ENCODE measurements around the gene AP3S2.
"Not testable (repeated sequence)": the region's sequence is repeated elsewhere in the genome, so short reads cannot be mapped to it uniquely, and the experiment has no call there.

Gene AP3S2

GRCh38 chr15:89839167-89839810 lies 54.5 kb downstream of the AP3S2 start:
- Mint-ChIP-seq H3K27ac (no peak overlapping the region), H3K9me3 (no peaks in the 10 kb centered on the region), H3K4me3 (no peak overlapping the region), H3K36me3 (ENCODE audit: low read depth) (peaks cover 16% of the 10 kb centered on the region), H3K27me3 (ENCODE audit: low read depth) (no peaks in the 10 kb centered on the region), H3K4me1 (ENCODE audit: low read depth) (peaks cover 8% of the 10 kb centered on the region)

- H3K4me3 Mint-ChIP-seq = no peak overlapping the region
- H3K36me3 Mint-ChIP-seq (ENCODE audit: low read depth) = peaks cover 19% of the 10 kb centered on the region
- no peaks in the 10 kb centered on the region for H3K27me3 Mint-ChIP-seq (ENCODE audit: low read depth)
- H3K4me1 Mint-ChIP-seq (ENCODE audit: low read depth) = peaks cover 8% of the 10 kb centered on the region
- no peaks in the 10 kb centered on the region for H3K9me3 Mint-ChIP-seq
- H3K27ac Mint-ChIP-seq = no peak overlapping the region
These were observed 56.0 kb downstream of the AP3S2 start for GRCh38 chr15:89837830-89838178.

GRCh38 chr15:89837134-89837829 lies 56.5 kb downstream of the AP3S2 start:
- Mint-ChIP-seq H3K4me1 (ENCODE audit: low read depth) (peaks cover 8% of the 10 kb centered on the region), H3K9me3 (no peaks in the 10 kb centered on the region), H3K27ac (no peak overlapping the region), H3K27me3 (ENCODE audit: low read depth) (no peaks in the 10 kb centered on the region), H3K36me3 (ENCODE audit: low read depth) (peaks cover 19% of the 10 kb centered on the region), H3K4me3 (no peak overlapping the region)

- Mint-ChIP-seq H3K27me3 (ENCODE audit: low read depth) (no peaks in the 10 kb centered on the region), H3K27ac (no peak overlapping the region), H3K36me3 (ENCODE audit: low read depth) (peaks cover 19% of the 10 kb centered on the region), H3K4me1 (ENCODE audit: low read depth) (peaks cover 2% of the 10 kb centered on the region), H3K9me3 (no peaks in the 10 kb centered on the region), H3K4me3 (no peak overlapping the region)
These were observed 57.3 kb downstream of the AP3S2 start for GRCh38 chr15:89836267-89837133.

- Mint-ChIP-seq H3K4me3 (no peak overlapping the region), H3K36me3 (ENCODE audit: low read depth) (peaks cover 19% of the 10 kb centered on the region), H3K4me1 (ENCODE audit: low read depth) (peaks cover 2% of the 10 kb centered on the region), H3K27me3 (ENCODE audit: low read depth) (no peaks in the 10 kb centered on the region), H3K27ac (no peak overlapping the region), H3K9me3 (no peaks in the 10 kb centered on the region)
These were observed 58.6 kb downstream of the AP3S2 start for GRCh38 chr15:89835176-89835564.

- peaks cover 17% of the 10 kb centered on the region for H3K36me3 Mint-ChIP-seq (ENCODE audit: low read depth)
- not testable (repeated sequence) for H3K27me3 Mint-ChIP-seq (ENCODE audit: low read depth); H3K27ac Mint-ChIP-seq; H3K4me1 Mint-ChIP-seq (ENCODE audit: low read depth); H3K9me3 Mint-ChIP-seq; H3K4me3 Mint-ChIP-seq
These were observed 59.2 kb downstream of the AP3S2 start for GRCh38 chr15:89834465-89835175.

GRCh38 chr15:89833966-89834365 lies 59.8 kb downstream of the AP3S2 start:
- Mint-ChIP-seq H3K4me1 (ENCODE audit: low read depth) (peaks cover 2% of the 10 kb centered on the region), H3K9me3 (no peaks in the 10 kb centered on the region), H3K27me3 (ENCODE audit: low read depth) (no peaks in the 10 kb centered on the region), H3K36me3 (ENCODE audit: low read depth) (peaks cover 16% of the 10 kb centered on the region), H3K4me3 (no peak overlapping the region), H3K27ac (no peak overlapping the region)

- Mint-ChIP-seq H3K27me3 (ENCODE audit: low read depth) (no peaks in the 10 kb centered on the region), H3K4me1 (ENCODE audit: low read depth) (peaks cover 2% of the 10 kb centered on the region), H3K4me3 (no peak overlapping the region), H3K36me3 (ENCODE audit: low read depth) (peaks cover 10% of the 10 kb centered on the region), H3K9me3 (no peaks in the 10 kb centered on the region), H3K27ac (no peak overlapping the region)
These were observed 63.2 kb downstream of the AP3S2 start for GRCh38 chr15:89830639-89831038.

GRCh38 chr15:89829616-89830440 lies 64.0 kb downstream of the AP3S2 start:
- H3K4me1 Mint-ChIP-seq (ENCODE audit: low read depth) = no peaks in the 10 kb centered on the region
- no peak overlapping the region for H3K4me3 Mint-ChIP-seq
- no peaks in the 10 kb centered on the region for H3K9me3 Mint-ChIP-seq
- no peaks in the 10 kb centered on the region for H3K27me3 Mint-ChIP-seq (ENCODE audit: low read depth)
- no peak overlapping the region for H3K27ac Mint-ChIP-seq
- peaks cover 4% of the 10 kb centered on the region for H3K36me3 Mint-ChIP-seq (ENCODE audit: low read depth)

- Mint-ChIP-seq H3K36me3 (ENCODE audit: low read depth) (peaks cover 3% of the 10 kb centered on the region), H3K9me3 (no peaks in the 10 kb centered on the region), H3K4me3 (no peak overlapping the region), H3K27me3 (ENCODE audit: low read depth) (no peaks in the 10 kb centered on the region), H3K4me1 (ENCODE audit: low read depth) (no peaks in the 10 kb centered on the region), H3K27ac (no peak overlapping the region)
These were observed 64.6 kb downstream of the AP3S2 start for GRCh38 chr15:89829161-89829560.

GRCh38 chr15:89828281-89829145 lies 65.3 kb downstream of the AP3S2 start:
- H3K4me1 Mint-ChIP-seq (ENCODE audit: low read depth) = no peaks in the 10 kb centered on the region
- no peaks in the 10 kb centered on the region for H3K27me3 Mint-ChIP-seq (ENCODE audit: low read depth)
- no peak overlapping the region for H3K27ac Mint-ChIP-seq
- no peaks in the 10 kb centered on the region for H3K9me3 Mint-ChIP-seq
- H3K36me3 Mint-ChIP-seq (ENCODE audit: low read depth) = peaks cover 2% of the 10 kb centered on the region
- no peak overlapping the region for H3K4me3 Mint-ChIP-seq

- no peaks in the 10 kb centered on the region for H3K36me3 Mint-ChIP-seq (ENCODE audit: low read depth)
- H3K27me3 Mint-ChIP-seq (ENCODE audit: low read depth) = no peaks in the 10 kb centered on the region
- no peaks in the 10 kb centered on the region for H3K9me3 Mint-ChIP-seq
- H3K4me1 Mint-ChIP-seq (ENCODE audit: low read depth) = no peaks in the 10 kb centered on the region
- no peak overlapping the region for H3K4me3 Mint-ChIP-seq
- H3K27ac Mint-ChIP-seq = no peak overlapping the region
These were observed 66.0 kb downstream of the AP3S2 start for GRCh38 chr15:89827829-89828228.
